Measurements from ENCODE around the gene KRT81.

DNA sequence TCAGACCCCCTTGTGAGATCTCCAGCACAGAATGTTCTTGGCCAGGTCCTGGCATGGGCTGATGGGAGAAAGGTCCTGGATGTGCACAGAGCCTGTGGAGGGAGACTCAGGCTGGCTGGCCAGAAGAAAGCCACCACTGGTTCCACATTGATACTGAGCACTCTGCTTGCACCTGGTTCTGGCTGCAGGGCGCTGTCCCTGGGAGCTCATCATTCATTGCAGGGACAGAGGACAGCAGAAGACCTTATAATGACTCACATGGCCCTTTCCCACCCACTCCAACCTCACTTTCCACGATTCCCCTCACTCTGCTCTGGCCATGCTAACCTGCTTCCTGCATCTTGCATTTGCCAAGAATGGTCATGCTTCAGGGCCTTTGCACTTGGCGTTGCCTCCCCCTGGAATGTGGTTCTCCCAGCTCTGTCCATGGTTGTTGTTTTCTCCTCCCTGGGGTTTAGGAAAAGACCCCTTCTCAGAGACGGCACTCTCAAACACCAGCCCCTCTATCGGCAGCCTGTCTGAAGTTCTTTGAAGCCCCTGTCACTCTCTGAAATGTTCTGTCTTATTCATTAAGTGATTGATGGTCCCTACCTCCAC is 48.0 kb downstream of the KRT81 start:
- TF ChIP-seq, protein P1, sequence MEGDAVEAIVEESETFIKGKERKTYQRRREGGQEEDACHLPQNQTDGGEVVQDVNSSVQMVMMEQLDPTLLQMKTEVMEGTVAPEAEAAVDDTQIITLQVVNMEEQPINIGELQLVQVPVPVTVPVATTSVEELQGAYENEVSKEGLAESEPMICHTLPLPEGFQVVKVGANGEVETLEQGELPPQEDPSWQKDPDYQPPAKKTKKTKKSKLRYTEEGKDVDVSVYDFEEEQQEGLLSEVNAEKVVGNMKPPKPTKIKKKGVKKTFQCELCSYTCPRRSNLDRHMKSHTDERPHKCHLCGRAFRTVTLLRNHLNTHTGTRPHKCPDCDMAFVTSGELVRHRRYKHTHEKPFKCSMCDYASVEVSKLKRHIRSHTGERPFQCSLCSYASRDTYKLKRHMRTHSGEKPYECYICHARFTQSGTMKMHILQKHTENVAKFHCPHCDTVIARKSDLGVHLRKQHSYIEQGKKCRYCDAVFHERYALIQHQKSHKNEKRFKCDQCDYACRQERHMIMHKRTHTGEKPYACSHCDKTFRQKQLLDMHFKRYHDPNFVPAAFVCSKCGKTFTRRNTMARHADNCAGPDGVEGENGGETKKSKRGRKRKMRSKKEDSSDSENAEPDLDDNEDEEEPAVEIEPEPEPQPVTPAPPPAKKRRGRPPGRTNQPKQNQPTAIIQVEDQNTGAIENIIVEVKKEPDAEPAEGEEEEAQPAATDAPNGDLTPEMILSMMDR (IDR thresholded peaks at IDR 0.05) = no peak
- TF ChIP-seq EZH2 (IDR thresholded peaks at IDR 0.05; ENCODE audit: borderline replicate concordance, insufficient read depth, low read depth, low read length, poor library complexity, severe bottlenecking) = no peak
